Naive thymus-derived CD4-positive, alpha-beta T cell (primary cell): ENCODE data around the gene FBXO17. TPM values are rescaled to one million over a fixed set of nuclear protein-coding genes. Genes with fewer than 3 reads are reported as not detected.
"Not testable (repeated sequence)": the region's sequence is repeated elsewhere in the genome, so short reads cannot be mapped to it uniquely, and the experiment has no call there.

ENCODE experiments used
- ATAC-seq: fragments of 150-1000 bp; cut with Tn5 transposase; 2 replicates; pipeline ENCODE4 v1.10.0; 2021; ENCODE audit warnings: mild to moderate bottlenecking, moderate library complexity
- CTCF ChIA-PET: fragments of 350-600 bp; sonication (Branson Sonifier 250); formaldehyde crosslinking; loops from one replicate; lab custom pipeline; 2021; ENCODE audit warnings: antibody characterized with exemption; lab: Charles Lee
- POLR2A ChIA-PET: fragments of 350-600 bp; sonication (Branson Sonifier 250); formaldehyde crosslinking; loops from one replicate; lab custom pipeline; 2021; ENCODE audit warnings: antibody characterized with exemption, inconsistent platforms; lab: Charles Lee
- DNase-seq, 9 donors: peaks; one replicate each; pipeline versions ENCODE4 v3.0.0 to v3.0.0-alpha.2; 2020 to 2022; ENCODE audit warnings: mixed read lengths in 1 of 9
- H3K27ac ChIP-seq: one replicate; pipeline ENCODE4 v1.7.0; 2013; ENCODE audit warnings: mild to moderate bottlenecking, low read depth, low read length, moderate library complexity
- H3K27me3 ChIP-seq, 2 donors: one replicate each; pipeline ENCODE4 v1.7.0; 2013; ENCODE audit warnings: low read length in 2 of 2, mild to moderate bottlenecking in 2 of 2, moderate library complexity in 2 of 2; ENCODE audit not compliant: control insufficient read depth in 2 of 2, insufficient read depth in 2 of 2
- H3K36me3 ChIP-seq, 3 experiments: 1 replicate in 2 of 3; 2 replicates in 1 of 3; pipeline ENCODE4 v1.7.0; 2013; ENCODE audit warnings: low read length in 3 of 3, mild to moderate bottlenecking in 3 of 3, moderate library complexity in 1 of 3; ENCODE audit not compliant: insufficient read depth in 3 of 3, control insufficient read depth in 2 of 3
- H3K4me1 ChIP-seq, 2 donors: one replicate each; pipeline ENCODE4 v1.7.0; 2013; ENCODE audit warnings: low read length in 2 of 2, mild to moderate bottlenecking in 2 of 2, moderate library complexity in 1 of 2; ENCODE audit not compliant: control insufficient read depth in 2 of 2, insufficient read depth in 2 of 2
- H3K4me3 ChIP-seq: 2 replicates; pipeline ENCODE4 v1.7.0; 2013; ENCODE audit warnings: mild to moderate bottlenecking, low read length
- H3K9me3 ChIP-seq, 3 experiments: 1 replicate in 2 of 3; 2 replicates in 1 of 3; pipeline ENCODE4 v1.7.0; 2013; ENCODE audit warnings: low read length in 3 of 3; ENCODE audit not compliant: control insufficient read depth in 2 of 3
- H3K27ac Mint-ChIP-seq, 9 donors: one replicate each; pipeline ENCODE4 v1.8.0; 2020 to 2022; ENCODE audit warnings: mixed read lengths in 9 of 9, mild to moderate bottlenecking in 8 of 9, moderate library complexity in 5 of 9, inconsistent platforms in 2 of 9
- H3K27me3 Mint-ChIP-seq, 5 donors: one replicate each; pipeline ENCODE4 v1.8.0; 2021 to 2022; ENCODE audit warnings: mixed read lengths in 5 of 5, mild to moderate bottlenecking in 1 of 5
- H3K36me3 Mint-ChIP-seq, 5 donors: one replicate each; pipeline ENCODE4 v1.8.0; 2020 to 2022; ENCODE audit warnings: mixed read lengths in 5 of 5, mild to moderate bottlenecking in 3 of 5, inconsistent platforms in 1 of 5
- H3K4me1 Mint-ChIP-seq, 7 donors: one replicate each; pipeline ENCODE4 v1.8.0; 2020 to 2022; ENCODE audit warnings: mixed read lengths in 7 of 7, mild to moderate bottlenecking in 3 of 7, inconsistent platforms in 1 of 7
- H3K4me3 Mint-ChIP-seq, 10 donors: one replicate each; pipeline ENCODE4 v1.8.0; 2020 to 2022; ENCODE audit warnings: mild to moderate bottlenecking in 10 of 10, mixed read lengths in 10 of 10, moderate library complexity in 6 of 10, inconsistent platforms in 2 of 10
- H3K9me3 Mint-ChIP-seq, 11 donors: one replicate each; pipeline ENCODE4 v1.8.0; 2020 to 2022; ENCODE audit warnings: mixed read lengths in 11 of 11, mild to moderate bottlenecking in 4 of 11, inconsistent platforms in 1 of 11, moderate library complexity in 1 of 11
- intact Hi-C, 2 donors: fragments of 100-400 bp; cut with micrococcal nuclease; formaldehyde crosslinking; loops; one replicate each; pipeline ENCODE4 v1.15.1; 2023
- polyA plus RNA-seq, 2 donors: library from polyadenylated mRNA; unstranded; fragments of 300-500 nt; fragmentation: Illumina TruSeq; gene quantifications; one replicate each; pipeline ENCODE4 v1.2.3, GENCODE V29; 2021
- total RNA-seq, 6 experiments: library from RNA in 5 of 6; stranded (reverse) in 5 of 6; gene quantifications; 1 replicate in 5 of 6; 2 replicates in 1 of 6; pipeline ENCODE4 v1.2.3 and lab custom pipeline; 2021 to 2026

The FBXO17 gene
- total and polyA plus RNA-seq, 7 experiments from 2014 or later: not detected

DNA sequence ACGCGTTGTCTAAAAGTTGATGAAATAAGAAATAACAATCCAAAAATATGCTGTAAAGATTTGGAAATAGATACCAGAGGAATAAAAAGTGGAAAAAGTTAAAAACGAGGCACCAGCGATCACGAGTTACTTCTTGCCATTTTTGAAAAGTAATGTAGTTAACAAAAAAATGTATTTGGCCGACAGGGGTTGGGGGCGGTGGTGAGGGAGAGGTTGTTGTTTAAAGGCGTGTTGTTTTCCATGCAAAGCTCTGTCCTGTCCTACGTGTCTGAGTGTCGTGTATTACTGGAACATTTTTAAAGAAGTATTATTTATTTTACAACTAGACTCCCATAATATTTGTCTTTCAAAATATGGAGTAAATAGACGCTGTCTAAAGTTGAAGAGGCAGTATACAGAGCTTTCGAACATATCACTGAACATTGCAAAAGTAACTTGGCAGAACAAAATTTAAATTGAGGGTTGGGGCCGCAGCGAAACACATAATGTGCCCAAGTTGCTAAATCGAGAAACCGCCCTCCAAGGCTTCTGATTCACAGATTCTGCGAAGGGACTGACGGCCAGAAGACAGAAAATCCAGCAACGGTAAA lies 823 bp downstream of the FBXO17 start:
- H3K4me1 ChIP-seq: no peaks in the 10 kb centered on the region
- H3K27me3 Mint-ChIP-seq: peaks cover 29 to 42% (median 39%) of the 10 kb centered on the region in 5 donors
- intact Hi-C loops: no loop called here
- no peak overlapping the region for H3K27ac ChIP-seq
- peaks cover 6 to 24% (median 12%) of the 10 kb centered on the region in 7 donors for H3K4me1 Mint-ChIP-seq
- ChIA-PET POLR2A (interaction anchor here (0.6 kb wide), 1 partner anchor 12 kb away, joined by 5 read pairs; no protein-coding TSS in a partner anchor), CTCF (no interaction called here)
- no peak for DNase-seq
- H3K27ac Mint-ChIP-seq: peak overlapping the region in 1 of 9 donors; percentile 65
- no peak for ATAC-seq
- H3K4me3 ChIP-seq: no peak overlapping the region
- no peaks in the 10 kb centered on the region for H3K36me3 ChIP-seq
- H3K27me3 ChIP-seq: no peaks in the 10 kb centered on the region
- H3K4me3 Mint-ChIP-seq: peak overlapping the region in 8 of 10 donors; percentile 15 to 70 (median 40)
- peaks cover 0 to 7% (median 0%) of the 10 kb centered on the region in 5 donors for H3K36me3 Mint-ChIP-seq
- H3K9me3 Mint-ChIP-seq: peaks cover 0 to 4% (median 0%) of the 10 kb centered on the region in 11 donors
- H3K9me3 ChIP-seq: no peaks in the 10 kb centered on the region

DNA sequence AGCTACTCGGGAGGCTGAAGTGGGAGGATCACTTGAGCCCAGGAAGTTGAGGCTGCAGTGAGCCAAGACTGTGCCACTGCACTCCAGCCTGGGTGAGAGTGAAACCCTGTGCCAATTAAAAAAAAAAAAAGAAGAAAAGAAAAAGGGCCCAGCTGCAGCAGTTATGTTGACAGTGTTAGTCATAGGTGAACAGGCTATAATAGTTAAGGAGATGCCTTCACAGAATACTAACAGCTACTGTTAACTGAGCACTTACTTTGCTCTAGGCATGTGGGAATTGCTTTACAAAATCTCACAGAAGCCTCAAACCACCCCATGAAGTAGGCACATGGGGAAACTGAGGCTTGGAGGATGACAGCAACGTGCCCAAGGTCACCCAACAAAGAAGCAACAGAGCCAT lies 3.9 kb downstream of the FBXO17 start:
- H3K27ac Mint-ChIP-seq: no peak overlapping the region
- POLR2A ChIA-PET: no interaction called here

DNA sequence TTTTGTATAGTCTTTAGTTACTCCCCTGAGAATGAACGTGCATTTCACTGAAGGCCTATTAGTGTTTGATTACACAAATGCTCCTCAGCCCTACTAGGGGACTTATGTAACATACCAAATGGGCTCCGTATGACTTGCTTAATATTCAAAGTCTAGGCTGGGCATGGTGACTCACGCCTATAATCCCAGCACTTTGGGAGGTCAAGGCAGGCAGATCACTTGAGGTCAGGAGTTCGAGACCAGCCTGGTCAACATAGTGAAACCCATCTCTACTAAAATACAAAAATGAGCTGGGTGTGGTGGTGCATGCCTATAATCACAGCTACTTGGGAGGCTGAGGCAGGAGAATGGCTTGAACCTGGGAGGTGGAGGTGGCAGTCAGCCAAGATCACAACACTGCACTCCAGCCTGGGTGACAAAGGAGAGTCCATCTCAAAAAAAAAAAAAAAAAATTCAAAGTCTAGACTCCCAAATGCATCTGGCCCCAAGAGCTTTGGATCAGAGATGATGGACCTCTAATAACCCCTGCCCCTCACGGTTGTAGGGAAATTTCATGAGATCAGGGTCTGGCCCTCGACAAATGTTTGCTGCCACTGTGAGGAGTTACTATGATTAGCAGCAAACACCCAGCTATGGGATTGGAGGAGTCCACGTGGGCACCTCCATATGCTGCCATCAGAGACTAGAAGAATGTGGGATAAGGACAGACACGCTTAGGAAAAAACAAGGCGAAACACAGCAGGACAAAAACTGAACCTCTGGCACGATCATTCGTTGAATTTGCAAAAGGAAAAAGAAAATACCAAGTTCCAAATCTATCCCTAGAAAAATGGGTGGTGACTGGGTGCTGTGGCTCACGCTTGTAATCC lies 4.6 kb downstream of the FBXO17 start:
- H3K36me3 Mint-ChIP-seq: peaks cover 0 to 7% (median 0%) of the 10 kb centered on the region in 5 donors
- Histone ChIP-seq H3K4me1 (no peaks in the 10 kb centered on the region), H3K36me3 (no peaks in the 10 kb centered on the region), H3K9me3 (no peaks in the 10 kb centered on the region), H3K27ac (no peak overlapping the region), H3K27me3 (no peaks in the 10 kb centered on the region), H3K4me3 (no peak overlapping the region)
- CTCF ChIA-PET: no interaction called here
- H3K27ac Mint-ChIP-seq: no peak overlapping the region
- DNase-seq (no peak), ATAC-seq (no peak)
- H3K9me3 Mint-ChIP-seq: peaks cover 0 to 4% (median 0%) of the 10 kb centered on the region in 11 donors
- POLR2A ChIA-PET: no interaction called here
- H3K4me1 Mint-ChIP-seq: peaks cover 1 to 10% (median 7%) of the 10 kb centered on the region in 7 donors
- H3K27me3 Mint-ChIP-seq: peaks cover 12 to 32% (median 17%) of the 10 kb centered on the region in 5 donors
- H3K4me3 Mint-ChIP-seq: no peak overlapping the region
- intact Hi-C loops: no loop called here

More for the DNA sequence above, 3.9 kb downstream of the FBXO17 start:
- Histone ChIP-seq H3K4me1 (no peaks in the 10 kb centered on the region), H3K4me3 (no peak overlapping the region), H3K36me3 (no peaks in the 10 kb centered on the region), H3K27ac (no peak overlapping the region), H3K27me3 (no peaks in the 10 kb centered on the region), H3K9me3 (no peaks in the 10 kb centered on the region)
- Mint-ChIP-seq H3K9me3 (peaks cover 0 to 4% (median 0%) of the 10 kb centered on the region in 11 donors), H3K27me3 (peaks cover 20 to 39% (median 22%) of the 10 kb centered on the region in 5 donors), H3K4me3 (no peak overlapping the region), H3K36me3 (peaks cover 0 to 7% (median 0%) of the 10 kb centered on the region in 5 donors), H3K4me1 (peaks cover 6 to 14% (median 11%) of the 10 kb centered on the region in 7 donors)
- no peak for DNase-seq
- CTCF ChIA-PET: no interaction called here
- ATAC-seq: no peak
- intact Hi-C loops: no loop called here

DNA sequence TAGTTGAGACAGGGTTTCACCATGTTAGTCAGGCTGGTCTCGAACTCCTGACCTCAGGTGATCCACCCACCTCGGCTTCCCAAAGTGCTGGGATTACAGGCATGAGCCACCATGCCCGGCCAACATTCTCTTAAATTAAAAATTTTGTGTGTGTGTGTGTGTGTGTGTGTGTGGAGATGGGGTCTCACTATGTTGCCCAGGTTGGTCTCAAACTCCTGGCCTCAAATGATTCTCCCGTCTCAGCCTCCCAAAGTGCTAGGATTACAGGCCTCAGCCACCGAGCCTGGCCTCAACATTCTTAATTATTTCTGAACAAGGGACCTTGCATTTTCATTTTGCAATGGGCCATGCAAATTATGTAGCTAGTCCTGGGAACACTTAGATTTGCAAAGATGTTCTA lies 9.4 kb downstream of the FBXO17 start:
- H3K9me3 Mint-ChIP-seq, H3K27me3 ChIP-seq, H3K4me3 Mint-ChIP-seq, H3K36me3 ChIP-seq, CTCF ChIA-PET, DNase-seq, H3K4me1 ChIP-seq, H3K9me3 ChIP-seq, POLR2A ChIA-PET, H3K27ac ChIP-seq, H3K27ac Mint-ChIP-seq, ATAC-seq, H3K36me3 Mint-ChIP-seq, H3K4me3 ChIP-seq: not testable (repeated sequence)
- intact Hi-C loops: loop anchor here in 1 of 2 donors (10.0 kb wide), 1 partner anchor 369 kb away; the partner anchor contains the start of gene GMFG
- H3K4me1 Mint-ChIP-seq: peaks cover 0 to 10% (median 4%) of the 10 kb centered on the region in 7 donors
- H3K27me3 Mint-ChIP-seq: peaks cover 0 to 27% (median 7%) of the 10 kb centered on the region in 5 donors

DNA sequence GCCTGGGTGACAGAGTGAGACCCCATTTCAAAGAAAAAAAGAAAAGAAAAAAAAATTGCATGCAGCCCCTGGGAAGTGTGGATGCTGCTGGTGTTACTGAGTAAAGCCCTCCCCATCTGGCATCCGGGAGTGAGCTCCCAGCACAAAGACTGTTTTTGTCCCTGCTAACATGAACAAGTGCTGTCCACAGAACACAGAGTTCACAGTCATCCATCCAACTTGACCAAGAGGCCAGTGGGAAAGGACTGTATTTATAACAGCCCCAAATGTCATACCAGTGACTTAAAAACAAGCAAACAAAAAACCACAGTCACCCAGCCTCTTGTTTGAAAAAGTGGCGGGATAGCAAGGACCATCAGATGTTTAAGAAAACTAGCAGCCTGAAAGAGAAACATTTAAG lies 10.8 kb downstream of the FBXO17 start:
- ATAC-seq (no peak), DNase-seq (no peak)
- ChIA-PET CTCF (interaction anchor here (0.7 kb wide), 1 partner anchor 120 kb away, joined by 3 read pairs; no protein-coding TSS in a partner anchor), POLR2A (no interaction called here)
- no peaks in the 10 kb centered on the region for H3K36me3 Mint-ChIP-seq
- intact Hi-C loops: loop anchor here in 1 of 2 donors (10.0 kb wide), 1 partner anchor 370 kb away; the partner anchor contains the start of gene GMFG
- Histone ChIP-seq H3K27ac (no peak overlapping the region), H3K4me3 (no peak overlapping the region), H3K36me3 (no peaks in the 10 kb centered on the region), H3K4me1 (no peaks in the 10 kb centered on the region), H3K9me3 (no peaks in the 10 kb centered on the region), H3K27me3 (no peaks in the 10 kb centered on the region)
- H3K27me3 Mint-ChIP-seq: peaks cover 0 to 20% (median 7%) of the 10 kb centered on the region in 5 donors
- H3K4me1 Mint-ChIP-seq: peaks cover 0 to 10% (median 4%) of the 10 kb centered on the region in 7 donors
- peaks cover 0 to 3% (median 0%) of the 10 kb centered on the region in 11 donors for H3K9me3 Mint-ChIP-seq
- peak overlapping the region in 1 of 9 donors; percentile 18 for H3K27ac Mint-ChIP-seq
- H3K4me3 Mint-ChIP-seq: no peak overlapping the region

DNA sequence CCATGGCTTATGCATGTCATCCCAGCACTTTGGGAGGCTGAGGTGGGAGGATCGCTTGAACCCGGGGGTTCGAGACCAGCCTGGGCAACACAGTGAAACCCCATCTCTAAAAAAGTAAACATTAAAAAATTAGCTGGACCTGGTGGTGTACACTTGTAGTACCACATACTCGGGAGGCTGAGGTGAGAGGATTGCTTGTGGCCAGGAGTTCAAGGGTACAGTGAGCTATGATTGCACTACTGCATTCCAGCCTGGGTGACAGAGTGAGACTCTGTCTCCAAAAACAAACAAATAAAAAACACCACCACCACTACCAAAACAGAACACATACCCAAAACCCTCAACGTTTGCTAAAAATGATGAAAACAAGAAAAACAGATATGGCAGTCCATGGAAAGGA lies 15.9 kb downstream of the FBXO17 start:
- POLR2A ChIA-PET: no interaction called here
- CTCF ChIA-PET: interaction anchor here (0.7 kb wide), 1 partner anchor 9 kb away, joined by 4 read pairs; no protein-coding TSS in a partner anchor
- H3K27ac Mint-ChIP-seq: no peak overlapping the region

More for the DNA sequence above, 15.9 kb downstream of the FBXO17 start:
- Histone ChIP-seq H3K9me3 (no peaks in the 10 kb centered on the region), H3K4me1 (no peaks in the 10 kb centered on the region), H3K4me3 (no peak overlapping the region), H3K27me3 (no peaks in the 10 kb centered on the region), H3K27ac (no peak overlapping the region), H3K36me3 (no peaks in the 10 kb centered on the region)
- Mint-ChIP-seq H3K4me1 (peaks cover 0 to 10% (median 4%) of the 10 kb centered on the region in 7 donors), H3K4me3 (no peak overlapping the region), H3K27me3 (peaks cover 0 to 13% (median 5%) of the 10 kb centered on the region in 5 donors), H3K9me3 (no peaks in the 10 kb centered on the region), H3K36me3 (no peaks in the 10 kb centered on the region)
- intact Hi-C loops: loop anchor here in 1 of 2 donors (10.0 kb wide), 1 partner anchor 375 kb away; the partner anchor contains the start of gene GMFG
- ATAC-seq (no peak), DNase-seq (no peak)
